Cerebellar cortex (tissue), 1 donor: Measurements from ENCODE around the gene KAT2B.
"Not testable (repeated sequence)": the region's sequence is repeated elsewhere in the genome, so short reads cannot be mapped to it uniquely, and the experiment has no call there.

Experiments
- DNase-seq: peaks from one replicate; pipeline ENCODE4 v3.0.0-alpha.2; 2015; ENCODE audit warnings: low spot score

Gene KAT2B

GRCh38 chr3:20042331-20042730, 2.1 kb downstream of the KAT2B start:
- DNase-seq: no peak

- DNase-seq: no peak
Observed at GRCh38 chr3:20043396-20043795, 3.1 kb downstream of the KAT2B start.

- DNase-seq: no peak
Observed at GRCh38 chr3:20043825-20044224, 3.6 kb downstream of the KAT2B start.

- DNase-seq: not testable (repeated sequence)
Observed at GRCh38 chr3:20045141-20045540, 4.9 kb downstream of the KAT2B start.

- DNase-seq: no peak
Observed at GRCh38 chr3:20046556-20046955, 6.3 kb downstream of the KAT2B start.

- DNase-seq: no peak
Observed at GRCh38 chr3:20047341-20047779, 7.1 kb downstream of the KAT2B start.

- DNase-seq: no peak
Observed at GRCh38 chr3:20047976-20048883, 8.0 kb downstream of the KAT2B start.

GRCh38 chr3:20051123-20051806, 11.0 kb downstream of the KAT2B start:
- no peak for DNase-seq

- DNase-seq: no peak
Observed at GRCh38 chr3:20052851-20053250, 12.6 kb downstream of the KAT2B start.

- no peak for DNase-seq
Observed at GRCh38 chr3:20054549-20054987, 14.3 kb downstream of the KAT2B start.

- peak; percentile 69 for DNase-seq
Observed at GRCh38 chr3:20055020-20055775, 15.0 kb downstream of the KAT2B start.

- no peak for DNase-seq
Observed at GRCh38 chr3:20055842-20056241, 15.6 kb downstream of the KAT2B start.

GRCh38 chr3:20056725-20057611, 16.7 kb downstream of the KAT2B start:
- DNase-seq: no peak

GRCh38 chr3:20057612-20058180, 17.4 kb downstream of the KAT2B start:
- DNase-seq: no peak

GRCh38 chr3:20059929-20060328, 19.7 kb downstream of the KAT2B start:
- no peak for DNase-seq

GRCh38 chr3:20060974-20061685, 20.9 kb downstream of the KAT2B start:
- no peak for DNase-seq

- DNase-seq: no peak
Observed at GRCh38 chr3:20062996-20063395, 22.8 kb downstream of the KAT2B start.

- DNase-seq: no peak
Observed at GRCh38 chr3:20064387-20064786, 24.1 kb downstream of the KAT2B start.

GRCh38 chr3:20064796-20065564, 24.7 kb downstream of the KAT2B start:
- no peak for DNase-seq

- DNase-seq: no peak
Observed at GRCh38 chr3:20066079-20066478, 25.8 kb downstream of the KAT2B start.
